ENCODE data around the gene DAZAP1.

The DAZAP1 gene

DNA sequence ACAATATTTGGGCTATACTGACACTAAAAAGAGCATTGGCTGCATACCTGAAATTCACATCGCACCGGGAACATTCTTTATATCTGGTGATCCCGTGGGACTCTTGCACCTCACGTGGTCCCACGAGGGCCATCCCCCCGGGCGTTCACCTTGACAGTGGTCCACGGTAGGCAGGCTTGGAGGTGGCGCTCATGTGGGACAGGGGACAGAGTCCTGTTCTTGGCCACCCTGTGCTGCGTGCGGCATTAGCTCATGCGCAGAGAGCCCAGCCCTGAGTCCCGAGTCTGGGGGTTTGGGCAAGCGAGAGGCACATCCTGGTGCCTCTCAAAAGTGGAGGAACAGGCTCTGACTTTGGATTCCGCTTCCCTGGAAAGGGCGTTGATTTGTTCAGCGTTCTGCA is 13.5 kb upstream of the DAZAP1 start:
- in situ Hi-C loops (cut with MboI; ENCODE audit: low sequenced_read_pairs): no loop called here

DNA sequence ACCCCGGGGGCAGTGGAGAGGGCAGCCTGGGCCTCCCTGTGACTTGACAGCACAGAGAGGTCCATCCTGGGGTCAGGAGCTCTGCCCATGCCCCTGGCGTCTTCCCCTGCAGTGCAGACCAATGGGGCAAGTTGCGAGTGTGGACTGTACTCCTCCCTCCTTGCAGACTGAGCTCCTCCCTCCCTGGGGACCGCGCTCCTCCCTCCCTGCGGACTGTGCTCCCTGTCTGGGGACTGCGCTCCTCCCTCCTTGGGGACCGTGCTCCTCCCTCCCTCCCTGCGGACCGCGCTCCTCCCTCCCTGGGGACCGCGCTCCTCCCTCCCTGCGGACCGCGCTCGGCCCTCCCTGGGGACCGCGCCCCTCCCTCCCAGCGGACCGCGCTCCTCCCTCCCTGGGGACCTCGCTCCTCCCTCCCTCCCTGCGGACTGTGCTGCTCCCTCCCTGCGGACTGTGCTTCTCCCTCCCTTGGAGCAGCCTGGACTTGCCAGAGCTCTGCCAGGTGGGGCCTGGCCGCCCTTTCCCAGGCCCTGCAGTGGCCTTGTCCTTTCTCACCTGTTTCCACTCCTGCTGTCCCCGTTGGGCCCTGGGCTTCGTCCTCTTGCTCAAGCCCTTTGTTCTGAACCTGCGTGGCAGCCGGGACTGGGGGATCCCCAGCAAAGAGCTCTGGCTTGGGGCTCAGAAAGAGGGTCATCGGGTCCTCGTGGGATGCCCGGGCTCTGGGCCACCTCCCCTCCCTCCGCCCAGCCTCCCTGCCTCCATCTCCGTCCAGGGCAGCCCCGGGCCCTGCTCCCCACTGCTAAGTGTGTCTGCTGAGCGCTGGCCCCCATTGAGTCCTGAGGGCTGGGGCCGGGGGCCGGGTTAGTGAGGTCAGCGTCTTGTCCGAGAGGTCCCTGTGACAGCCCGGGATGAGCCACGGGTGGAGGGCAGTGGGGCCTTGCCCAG is 12.9 kb upstream of the DAZAP1 start:
- in situ Hi-C loops (cut with MboI; ENCODE audit: low sequenced_read_pairs): no loop called here

DNA sequence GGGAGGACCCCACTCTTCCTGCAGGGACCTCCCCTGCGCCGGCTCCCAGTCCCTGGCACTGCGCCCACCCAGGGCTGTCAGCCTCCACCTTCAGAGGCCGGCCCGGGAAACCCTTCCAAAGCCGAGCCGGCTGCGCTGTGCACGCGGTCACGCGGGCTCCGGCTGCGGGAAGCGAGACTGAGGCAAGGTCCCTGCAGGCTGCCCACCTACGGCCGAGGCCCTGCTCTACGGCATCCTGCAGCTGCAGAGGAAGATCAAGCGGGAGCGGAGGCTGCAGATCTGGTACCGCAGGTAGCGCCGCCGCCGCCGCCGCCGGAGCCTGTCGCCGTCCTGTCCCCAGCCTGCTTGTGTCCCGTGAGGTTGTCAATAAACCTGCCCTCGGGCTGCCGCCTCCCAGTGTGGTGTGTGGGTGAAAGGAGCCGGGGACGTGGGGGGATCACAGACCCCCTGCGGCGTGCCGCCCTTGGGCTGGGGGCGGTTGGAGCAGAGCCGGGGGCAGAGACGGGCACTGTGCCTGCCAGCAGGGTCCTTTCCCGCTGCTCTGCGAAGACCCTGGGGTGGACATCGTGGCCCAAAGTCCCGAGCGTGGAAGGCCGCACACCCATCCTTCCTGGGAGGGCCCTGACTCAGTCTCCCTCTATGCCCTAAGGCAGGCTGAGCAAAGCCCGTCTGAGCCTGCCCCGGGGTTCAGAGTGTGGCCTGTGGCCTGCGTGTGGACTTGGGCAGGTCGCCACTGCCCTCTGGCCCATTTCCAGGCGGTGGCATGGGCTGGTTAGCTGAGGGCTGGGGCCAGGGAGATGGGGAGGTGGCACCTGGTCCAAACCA is 12.0 kb upstream of the DAZAP1 start:
- in situ Hi-C loops (cut with MboI; ENCODE audit: low sequenced_read_pairs): no loop called here

DNA sequence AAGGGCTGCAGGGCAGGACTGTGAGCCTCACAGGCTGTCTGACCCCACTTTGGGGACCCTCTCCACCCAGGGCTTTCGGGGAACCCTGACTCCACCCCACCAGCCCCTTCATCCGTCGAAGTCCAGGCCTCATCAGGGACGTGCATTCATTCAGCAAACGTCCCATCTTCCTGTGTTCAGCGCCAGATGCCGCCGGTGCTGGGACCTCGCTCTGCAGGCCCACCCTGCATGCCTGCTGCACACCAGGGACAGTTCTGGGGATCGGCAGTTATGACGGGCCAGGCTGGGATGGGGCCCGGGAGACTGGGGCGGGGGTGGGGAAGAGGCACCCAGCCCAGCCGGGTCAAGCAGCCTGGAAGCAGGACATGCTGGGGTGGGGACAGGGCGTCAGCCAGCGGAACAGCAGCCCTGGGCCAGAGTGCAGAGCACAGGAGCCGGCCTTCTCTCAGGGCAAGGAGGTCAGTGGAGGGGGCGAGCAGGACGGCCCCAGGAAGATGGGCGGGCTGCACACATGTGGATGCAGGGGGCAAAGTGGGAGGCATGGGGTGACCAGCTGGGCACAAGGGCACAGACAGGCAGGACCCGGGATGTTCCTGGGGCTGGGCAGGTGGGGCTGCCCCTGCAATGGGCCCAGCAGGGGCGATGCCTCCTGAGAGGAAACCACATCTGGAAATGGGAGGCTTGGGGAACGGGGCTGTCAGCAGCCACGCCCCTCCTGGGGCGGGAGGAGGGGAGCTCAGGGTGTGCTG is 11.2 kb upstream of the DAZAP1 start:
- in situ Hi-C loops (cut with MboI; ENCODE audit: low sequenced_read_pairs): no loop called here

DNA sequence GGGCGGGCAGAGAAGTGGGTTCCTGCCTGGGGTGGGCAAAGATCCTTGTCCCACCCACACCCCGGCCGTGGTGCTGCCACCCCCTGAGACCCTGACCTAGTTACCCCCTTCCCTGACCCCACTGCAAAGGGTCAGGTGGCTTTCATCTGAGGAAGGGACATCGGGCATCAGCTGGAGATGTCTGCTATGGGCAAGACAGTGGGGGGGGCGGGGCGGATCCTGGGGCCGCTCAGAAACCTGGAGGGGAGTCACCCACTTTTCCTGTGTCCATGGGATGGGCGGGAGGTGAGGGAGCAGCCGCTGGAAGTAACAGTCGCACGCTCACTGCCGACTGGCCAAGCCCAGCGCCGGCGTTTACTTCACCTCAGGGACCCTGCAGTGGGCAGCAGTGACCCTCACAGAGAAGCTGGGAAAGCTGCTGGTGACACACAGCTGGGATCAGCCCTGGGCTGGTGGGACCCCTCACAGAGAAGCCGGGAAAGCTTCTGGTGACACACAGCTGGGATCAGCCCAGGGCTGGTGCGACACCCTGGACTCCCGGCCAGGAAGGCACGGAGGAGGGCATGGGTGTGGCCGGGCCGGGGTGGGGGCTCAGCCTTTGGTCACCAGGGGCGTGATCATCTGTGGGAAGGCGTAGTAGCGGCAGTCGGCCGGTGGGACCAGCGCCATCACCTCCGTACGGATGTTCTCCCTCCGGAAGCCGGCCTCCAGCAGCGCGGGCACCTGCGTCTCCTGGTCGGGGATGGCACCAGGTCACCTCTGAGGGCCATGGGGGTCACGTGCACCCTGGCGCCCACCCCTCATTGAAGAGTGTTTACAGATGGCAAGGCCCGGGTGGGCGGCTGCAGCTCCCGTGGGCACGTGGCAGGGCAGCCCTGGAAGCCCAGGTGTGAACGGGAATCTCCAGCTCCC is 10.4 kb upstream of the DAZAP1 start:
- in situ Hi-C loops (cut with MboI; ENCODE audit: low sequenced_read_pairs): no loop called here

DNA sequence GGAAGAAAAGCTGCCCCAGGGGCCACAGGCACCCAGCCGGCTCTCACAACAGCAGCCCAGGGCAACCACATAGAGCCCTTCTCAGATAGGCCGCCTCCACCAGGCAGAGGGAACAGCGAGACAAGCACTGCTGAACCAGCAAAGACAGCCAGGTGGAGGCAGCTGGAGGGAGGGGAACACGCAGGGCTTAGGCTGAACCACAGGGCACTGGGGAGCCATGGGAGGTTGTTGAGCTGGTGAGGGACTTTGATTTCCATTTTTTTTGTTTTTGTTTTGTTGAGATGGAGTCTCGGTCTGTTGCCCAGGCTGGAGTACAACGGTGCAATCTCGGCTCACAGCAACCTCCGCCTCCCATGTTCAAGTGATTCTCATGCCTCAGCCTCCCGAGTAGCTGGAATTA is 9.5 kb upstream of the DAZAP1 start:
- in situ Hi-C loops (cut with MboI; ENCODE audit: low sequenced_read_pairs): no loop called here

DNA sequence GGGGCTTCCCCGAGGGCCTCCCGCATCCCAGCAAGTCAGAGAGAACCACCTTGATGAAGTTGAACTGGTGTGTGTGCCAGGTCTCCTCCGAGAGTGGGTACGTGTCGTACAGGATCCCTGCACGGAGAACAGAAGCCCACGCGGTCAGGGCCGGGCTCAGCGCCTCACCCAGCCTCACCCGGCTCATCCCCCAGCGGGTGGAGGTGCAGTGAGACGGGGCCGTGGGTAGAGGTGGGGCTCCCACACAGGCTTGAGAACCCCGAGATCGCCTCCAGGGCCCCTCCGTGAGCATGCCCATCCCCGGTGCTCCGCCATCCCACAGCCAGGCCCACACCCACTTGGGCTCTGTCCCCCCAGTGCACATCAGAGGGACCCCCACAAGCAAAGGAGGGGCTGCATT is 8.3 kb upstream of the DAZAP1 start:
- in situ Hi-C loops (cut with MboI; ENCODE audit: low sequenced_read_pairs): no loop called here

DNA sequence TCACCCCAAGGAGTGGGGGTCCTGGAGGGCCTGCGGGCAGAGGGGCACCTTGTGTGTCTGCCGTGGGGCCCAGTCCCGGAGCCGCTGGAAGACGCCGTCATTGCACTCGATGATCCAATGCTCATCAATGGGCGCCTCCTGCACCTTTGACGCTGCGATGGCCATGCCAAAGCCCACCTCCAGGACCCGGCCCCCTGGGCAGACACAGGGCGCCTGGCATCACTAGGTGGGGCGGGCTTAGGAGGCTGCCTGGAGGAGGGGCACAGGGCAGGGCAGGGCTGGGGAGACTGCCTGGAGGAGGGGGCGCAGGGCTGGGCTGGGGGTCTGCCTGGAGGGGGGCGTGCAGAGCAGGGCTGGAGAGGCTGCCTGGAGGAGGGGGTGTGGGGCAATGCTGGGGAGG is 7.6 kb upstream of the DAZAP1 start:
- in situ Hi-C loops (cut with MboI; ENCODE audit: low sequenced_read_pairs): no loop called here

DNA sequence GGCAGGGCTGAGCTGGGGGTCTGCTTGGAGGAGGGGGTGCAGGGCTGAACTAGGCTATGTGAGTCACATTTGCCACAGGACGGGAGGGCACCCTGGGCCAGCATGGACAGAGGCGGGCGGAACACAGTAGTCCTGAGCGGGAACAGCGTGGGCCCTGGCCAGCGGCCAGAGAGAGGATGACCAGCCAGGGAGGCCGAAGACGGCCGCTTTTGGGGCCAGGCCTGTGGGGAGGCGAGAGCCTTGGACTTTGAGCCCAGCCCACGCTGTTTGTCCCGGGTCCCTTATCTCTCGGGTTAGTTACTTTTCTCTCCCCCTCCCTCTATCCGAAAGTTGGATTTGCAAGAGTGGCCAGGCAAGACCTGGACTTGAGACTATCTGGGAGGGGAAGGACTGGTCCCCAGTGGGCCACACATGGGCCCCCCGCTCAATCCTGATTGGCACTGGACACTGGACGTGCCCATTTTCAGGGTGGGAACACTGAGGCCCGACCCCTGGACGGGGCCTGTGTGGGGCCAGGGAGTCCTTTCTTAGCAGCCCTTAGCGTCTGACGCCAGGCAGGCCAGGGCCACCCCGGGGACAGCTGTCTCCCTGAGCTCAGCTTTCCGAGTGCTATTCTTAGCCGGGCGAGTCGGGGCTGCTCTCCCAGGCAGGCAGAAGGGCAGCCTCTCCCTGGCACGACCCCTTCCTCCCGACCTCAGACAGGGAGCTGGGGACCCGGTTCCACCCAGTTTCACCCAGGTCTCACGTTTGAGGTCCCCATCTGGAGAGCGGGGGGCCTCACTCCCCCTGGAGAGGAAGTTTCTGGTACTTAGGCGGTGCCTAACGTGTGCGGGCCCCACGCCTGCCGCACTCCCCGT is 6.9 kb upstream of the DAZAP1 start:
- in situ Hi-C loops (cut with MboI; ENCODE audit: low sequenced_read_pairs): no loop called here

DNA sequence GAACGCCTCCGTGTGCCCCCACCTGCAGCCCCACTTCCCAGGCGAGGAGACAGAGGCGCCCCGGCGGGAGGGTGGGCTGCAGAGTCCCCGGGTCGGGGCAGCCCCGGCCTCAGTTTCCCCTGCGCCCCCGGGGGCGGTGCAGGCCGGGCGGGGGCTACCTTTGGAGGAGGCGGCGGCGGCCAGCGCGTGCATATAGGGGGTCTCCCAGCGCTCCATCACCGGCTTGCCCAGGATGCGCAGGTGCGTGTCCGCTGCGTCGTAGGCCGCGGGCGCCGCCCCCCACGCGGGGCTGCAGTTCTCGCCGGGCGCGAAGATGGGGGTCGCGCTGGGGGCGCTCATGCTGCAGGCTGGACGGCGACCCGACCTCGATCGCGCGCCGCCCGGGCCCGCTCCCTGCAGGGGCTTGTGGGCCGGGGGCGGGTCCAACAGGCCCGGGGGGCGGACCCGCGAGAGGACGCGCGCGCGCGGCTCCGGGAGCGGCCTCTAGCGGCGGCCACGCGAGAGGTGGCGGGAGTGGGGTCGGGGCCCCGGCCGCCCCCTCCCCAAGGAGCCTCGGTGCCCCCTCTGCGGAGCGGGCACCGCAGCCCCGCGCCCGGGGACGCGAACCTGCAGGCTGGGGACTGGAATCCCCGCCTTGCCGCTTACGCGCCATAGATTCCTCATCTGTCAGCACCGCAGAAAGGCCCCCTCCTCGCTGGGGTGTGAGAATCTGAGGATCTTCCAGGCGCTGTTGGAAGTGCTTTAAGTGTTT is 6.1 kb upstream of the DAZAP1 start, which contains the start of gene GAMT:
Gene GAMT, minus strand, starts transcription at position 405 of the 751 bp plus-strand sequence. Its CDS starts 66 bp downstream, at position 339.
- in situ Hi-C loops (cut with MboI; ENCODE audit: low sequenced_read_pairs): no loop called here

DNA sequence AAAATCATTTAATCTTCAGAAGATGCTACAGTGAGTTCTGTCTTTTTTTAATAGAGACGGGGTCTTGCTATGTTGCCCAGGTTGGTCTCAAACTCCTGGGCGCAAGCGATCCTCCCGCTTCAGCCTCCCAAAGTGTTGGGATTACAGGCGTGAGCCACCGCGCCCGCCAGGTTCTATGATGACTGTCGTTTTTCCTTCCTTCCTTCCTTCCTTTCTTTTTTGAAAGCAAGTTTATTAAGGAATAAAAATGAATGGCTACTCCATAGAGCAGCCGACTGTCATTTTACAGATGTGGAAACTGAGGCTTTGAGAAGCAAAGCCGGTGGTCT is 5.5 kb upstream of the DAZAP1 start:
- in situ Hi-C loops (cut with MboI; ENCODE audit: low sequenced_read_pairs): no loop called here

DNA sequence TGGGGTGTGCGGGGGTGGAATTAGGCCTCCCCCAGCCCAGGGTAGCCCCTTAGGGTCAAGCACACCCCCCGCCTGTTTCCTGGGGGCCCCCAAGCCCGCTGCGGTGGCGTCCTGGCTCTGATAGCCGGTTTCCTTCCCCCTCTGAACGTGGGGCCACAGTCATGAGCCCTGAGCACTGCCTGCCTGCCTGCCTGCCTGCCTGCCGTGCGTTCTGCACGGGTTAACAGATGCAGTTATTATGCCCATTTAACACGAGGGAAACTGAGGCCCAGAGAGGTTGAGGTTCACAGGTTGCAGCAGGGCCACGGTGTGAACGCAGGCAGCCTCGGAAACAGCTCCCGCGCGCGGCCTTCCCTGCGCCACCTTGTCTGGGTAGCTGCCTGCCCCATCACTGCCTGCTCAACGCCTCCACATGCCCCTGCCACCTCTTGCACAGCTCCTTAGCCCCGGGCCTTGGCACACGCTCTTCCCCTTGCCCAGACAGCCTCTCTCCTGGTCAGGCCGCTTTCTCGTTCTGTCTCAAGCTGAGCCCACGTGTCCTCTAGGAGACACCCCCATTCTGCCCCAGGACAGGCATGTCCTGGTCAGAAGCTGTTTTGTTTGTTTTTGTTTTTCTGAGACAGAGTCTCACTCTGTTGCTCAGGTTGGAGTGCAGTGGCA is 4.8 kb upstream of the DAZAP1 start:
- in situ Hi-C loops (cut with MboI; ENCODE audit: low sequenced_read_pairs): no loop called here

DNA sequence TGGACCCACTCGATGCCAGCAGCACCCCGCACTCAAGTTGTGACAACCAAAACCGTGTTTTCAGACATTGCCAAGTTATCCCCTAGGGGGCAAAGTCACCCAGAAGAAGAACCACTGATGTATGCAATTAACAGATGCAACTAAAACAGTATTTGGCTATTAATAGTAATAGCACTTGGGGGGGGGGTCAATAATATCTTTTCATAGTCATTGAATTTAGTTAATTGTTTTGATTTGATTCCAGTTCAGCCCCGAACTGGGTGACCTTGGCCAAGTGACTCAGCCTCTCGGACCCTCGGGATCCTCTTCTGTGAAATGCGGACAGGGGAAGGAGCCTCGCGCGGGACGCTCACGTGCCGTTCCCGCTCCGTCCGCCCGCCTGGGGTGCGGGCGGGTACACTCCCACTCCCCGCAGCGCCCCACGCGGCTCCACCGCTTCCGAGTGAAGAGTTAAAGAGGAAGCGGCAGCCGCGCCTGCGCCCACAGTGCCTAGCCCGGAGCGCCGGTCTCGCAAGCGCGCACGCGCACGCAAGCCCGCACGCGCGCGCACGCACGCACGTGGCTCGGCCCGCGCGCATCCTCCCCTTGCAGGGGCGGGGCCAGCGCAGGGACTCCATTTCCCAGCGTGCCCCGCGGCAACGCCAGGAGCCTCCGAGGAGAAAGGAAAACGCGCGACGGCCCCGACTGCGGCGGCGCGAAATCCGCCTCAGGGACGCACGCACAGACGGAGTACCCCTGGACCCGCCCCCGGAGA is 435 bp upstream of the DAZAP1 start:
- in situ Hi-C loops (cut with MboI; ENCODE audit: low sequenced_read_pairs): no loop called here

DNA sequence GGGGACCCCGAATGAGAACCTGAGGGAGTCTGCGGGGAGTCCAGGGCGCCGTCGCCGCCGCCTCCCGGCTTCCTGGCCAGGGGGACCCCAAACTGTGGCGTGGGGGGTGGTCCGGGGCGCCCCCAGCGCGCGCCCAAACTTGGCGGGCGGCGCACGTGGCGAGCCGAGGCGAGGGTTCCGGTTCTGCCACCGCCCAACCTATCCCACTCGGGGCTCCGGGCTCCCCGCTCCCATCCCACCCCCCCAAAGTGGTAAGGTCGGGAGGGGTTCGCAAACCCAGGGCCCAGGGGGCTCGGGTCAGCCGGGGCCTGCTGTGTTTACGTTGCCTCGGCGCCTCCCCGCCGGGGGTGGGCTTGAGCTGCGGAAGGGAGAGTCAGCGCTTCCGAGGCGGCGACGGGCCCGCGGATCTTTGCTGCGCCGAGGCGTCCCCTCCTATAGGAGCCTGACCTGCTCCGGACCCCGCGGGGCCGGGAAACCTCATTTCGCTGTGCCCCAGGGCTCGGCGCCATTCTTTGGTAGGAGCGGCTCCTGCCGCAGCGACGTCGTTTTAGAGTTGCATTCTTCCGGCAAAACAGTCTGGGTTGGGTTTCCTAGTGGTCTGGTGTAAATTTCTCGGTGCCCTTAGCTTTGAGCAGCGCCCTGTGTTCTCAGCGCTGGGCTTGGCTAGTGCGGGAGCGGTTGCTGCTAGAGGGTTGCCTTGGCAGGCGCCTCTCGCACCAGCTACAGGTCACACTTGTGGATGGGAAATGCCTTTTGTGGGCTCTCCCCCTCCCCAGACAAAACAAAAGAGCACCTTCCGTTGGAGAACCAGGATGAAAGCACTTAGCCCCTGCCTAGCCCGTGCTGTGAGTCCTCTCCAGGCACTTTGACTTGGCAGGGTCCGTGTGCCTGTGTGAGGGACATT is 1.2 kb downstream of the DAZAP1 start:
- in situ Hi-C loops (cut with MboI; ENCODE audit: low sequenced_read_pairs): no loop called here

DNA sequence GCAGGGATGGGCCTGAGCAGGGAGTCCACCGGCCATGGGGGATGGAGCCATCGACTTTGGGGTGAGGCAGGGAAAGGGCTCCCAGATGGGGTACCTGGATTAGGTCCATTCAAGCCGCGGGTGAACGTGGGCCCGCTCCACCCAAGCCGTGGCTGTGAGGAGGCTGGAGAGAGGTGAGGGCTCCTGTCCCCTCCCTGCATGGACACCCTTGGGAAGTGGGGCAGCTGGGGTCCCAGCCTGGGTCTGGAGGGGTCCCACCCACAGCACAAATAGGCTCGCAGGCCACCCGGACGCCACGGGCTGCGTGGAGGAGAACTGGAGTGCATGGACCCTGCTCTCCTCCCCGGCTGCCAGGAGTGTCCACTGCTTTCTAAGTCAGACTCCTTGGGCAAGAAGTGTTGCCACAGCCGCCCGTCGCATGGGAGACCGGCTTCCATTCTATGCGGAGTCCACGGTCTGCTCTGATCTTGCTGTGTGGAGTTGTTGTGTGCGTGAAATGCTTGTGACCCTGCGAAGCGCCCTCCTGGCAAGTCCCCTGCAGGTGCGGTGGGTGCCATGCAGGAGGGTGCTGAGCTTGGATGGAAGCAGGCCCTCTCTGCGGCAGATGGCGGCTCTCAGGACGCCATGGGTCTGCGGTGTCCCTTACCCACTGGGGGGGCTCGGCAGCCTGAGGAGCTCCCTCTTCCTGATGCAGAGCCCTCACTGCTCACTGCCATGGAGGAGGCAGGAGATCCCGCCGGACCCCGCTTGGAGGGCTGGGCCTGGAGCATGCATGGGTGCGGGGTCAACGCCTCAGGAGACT is 2.0 kb downstream of the DAZAP1 start:
- in situ Hi-C loops (cut with MboI; ENCODE audit: low sequenced_read_pairs): no loop called here

Data from hTERT RPE-1 (cell line).